Astrocyte (in vitro differentiated cells and primary cell): Measurements from ENCODE around the gene CSRNP2. TPM values are rescaled to one million over a fixed set of nuclear protein-coding genes. Genes with fewer than 3 reads are reported as not detected.

ENCODE experiments used
- DNase-seq: peaks from one replicate; pipeline ENCODE4 v3.0.0-alpha.2; 2010; ENCODE audit warnings: low read depth
- FAIRE-seq: peaks from 2 replicates; lab custom pipeline; 2011; peaks lifted over from hg19 to GRCh38; lab: Jason Lieb, UNC
- H2AFZ ChIP-seq: 2 replicates; pipeline ENCODE4 v1.6.0; 2012; ENCODE audit warnings: low read depth, low read length, inconsistent platforms
- H3K27ac ChIP-seq: 2 replicates; pipeline ENCODE4 v1.5.1; 2011; ENCODE audit warnings: low read depth, low read length, inconsistent platforms
- H3K27me3 ChIP-seq: 2 replicates; pipeline ENCODE4 v1.6.0; 2011; ENCODE audit warnings: low read length, inconsistent platforms; ENCODE audit not compliant: insufficient read depth
- H3K36me3 ChIP-seq: 2 replicates; pipeline ENCODE4 v1.5.1; 2011; ENCODE audit warnings: low read length, inconsistent platforms; ENCODE audit not compliant: insufficient read depth
- H3K4me1 ChIP-seq: 2 replicates; pipeline ENCODE4 v1.5.1; 2011; ENCODE audit warnings: low read length, inconsistent platforms; ENCODE audit not compliant: insufficient read depth
- H3K4me2 ChIP-seq: 2 replicates; pipeline ENCODE4 v1.6.0; 2012; ENCODE audit warnings: low read length, inconsistent platforms
- H3K4me3 ChIP-seq: 2 replicates; pipeline ENCODE4 v1.5.1; 2011; ENCODE audit warnings: low read depth, mild to moderate bottlenecking, low read length, inconsistent platforms; ENCODE audit not compliant: insufficient read depth
- H3K79me2 ChIP-seq: 2 replicates; pipeline ENCODE4 v1.6.0; 2012; ENCODE audit warnings: mild to moderate bottlenecking, low read length, inconsistent platforms; ENCODE audit not compliant: insufficient read depth
- H3K9ac ChIP-seq: 2 replicates; pipeline ENCODE4 v1.6.0; 2012; ENCODE audit warnings: mild to moderate bottlenecking, low read length, inconsistent platforms
- H3K9me3 ChIP-seq: 2 replicates; pipeline ENCODE4 v1.5.1; 2012; ENCODE audit warnings: low read depth, mild to moderate bottlenecking, low read length, inconsistent platforms; ENCODE audit not compliant: insufficient read depth
- H4K20me1 ChIP-seq: 2 replicates; pipeline ENCODE4 v1.6.0; 2012; ENCODE audit warnings: low read length, inconsistent platforms; ENCODE audit not compliant: insufficient read depth
- H3K27ac Mint-ChIP-seq: one replicate; pipeline ENCODE4 v1.8.0; 2021; ENCODE audit warnings: mild to moderate bottlenecking, mixed read lengths; ENCODE audit not compliant: unreplicated experiment
- H3K27me3 Mint-ChIP-seq: one replicate; pipeline ENCODE4 v1.8.0; 2021; ENCODE audit warnings: low read depth, mixed read lengths; ENCODE audit not compliant: unreplicated experiment
- H3K36me3 Mint-ChIP-seq: one replicate; pipeline ENCODE4 v1.8.0; 2021; ENCODE audit warnings: low read depth, mixed read lengths; ENCODE audit not compliant: unreplicated experiment
- H3K4me1 Mint-ChIP-seq: one replicate; pipeline ENCODE4 v1.8.0; 2021; ENCODE audit warnings: low read depth, mixed read lengths; ENCODE audit not compliant: unreplicated experiment
- H3K4me3 Mint-ChIP-seq: one replicate; pipeline ENCODE4 v1.8.0; 2021; ENCODE audit warnings: mild to moderate bottlenecking, moderate library complexity, mixed read lengths; ENCODE audit not compliant: unreplicated experiment
- H3K9me3 Mint-ChIP-seq: one replicate; pipeline ENCODE4 v1.8.0; 2021; ENCODE audit warnings: mild to moderate bottlenecking, mixed read lengths; ENCODE audit not compliant: unreplicated experiment
- EZH2 ChIP-seq: IDR thresholded peaks from 2 replicates; pipeline ENCODE4 v1.6.1; 2012; ENCODE audit warnings: mild to moderate bottlenecking, low read length, inconsistent platforms; ENCODE audit not compliant: insufficient read depth
- total RNA-seq: library from RNA; stranded (reverse); gene quantifications from 2 replicates; pipeline ENCODE4 v1.2.1, GENCODE V29; 2021
- TF ChIP-seq, protein P1 (sequence below): IDR thresholded peaks from 2 replicates; pipeline ENCODE4 v1.5.1; 2011; ENCODE audit warnings: low read depth, mild to moderate bottlenecking, inconsistent platforms, low read length, moderate library complexity; ENCODE audit not compliant: insufficient read depth

CSRNP2 gene
- total RNA-seq, 1 donor from 2014 or later = 61.6 TPM

DNA sequence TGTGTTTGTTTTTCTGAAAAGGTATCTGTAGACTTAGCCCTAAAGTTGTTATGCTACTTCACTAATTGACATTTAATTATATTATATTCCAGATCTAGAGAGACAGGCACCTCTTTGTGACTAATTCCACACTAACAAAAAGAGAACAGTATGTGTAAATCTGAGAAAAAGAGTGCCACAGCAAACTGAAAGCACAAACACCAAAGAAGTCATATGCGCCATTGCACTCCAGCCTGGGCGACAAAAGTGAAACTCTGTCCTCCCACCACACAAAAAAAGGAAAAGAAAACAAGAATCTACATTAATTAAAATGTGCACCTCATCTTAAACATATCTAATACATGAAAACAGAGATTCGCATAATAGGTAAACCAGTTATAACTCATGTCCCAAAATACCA lies 4.4 kb upstream of the CSRNP2 start:
- H3K4me1 Mint-ChIP-seq = peaks cover 4% of the 10 kb centered on the region
- H4K20me1 ChIP-seq = peaks cover 2% of the 10 kb centered on the region
- DNase-seq (no peak), FAIRE-seq (no peak)
- no peaks in the 10 kb centered on the region for H3K27me3 ChIP-seq
- H3K9me3 Mint-ChIP-seq = no peaks in the 10 kb centered on the region
- H3K4me2 ChIP-seq = no peak overlapping the region
- peaks cover 4% of the 10 kb centered on the region for H3K36me3 Mint-ChIP-seq
- H3K27ac Mint-ChIP-seq = no peak overlapping the region
- H3K4me3 ChIP-seq = no peak overlapping the region
- H3K27me3 Mint-ChIP-seq = no peaks in the 10 kb centered on the region
- peaks cover 2% of the 10 kb centered on the region for H3K36me3 ChIP-seq
- H3K9me3 ChIP-seq = no peaks in the 10 kb centered on the region
- H2AFZ ChIP-seq = no peak overlapping the region
- no peak for TF ChIP-seq EZH2
- TF ChIP-seq, protein P1, sequence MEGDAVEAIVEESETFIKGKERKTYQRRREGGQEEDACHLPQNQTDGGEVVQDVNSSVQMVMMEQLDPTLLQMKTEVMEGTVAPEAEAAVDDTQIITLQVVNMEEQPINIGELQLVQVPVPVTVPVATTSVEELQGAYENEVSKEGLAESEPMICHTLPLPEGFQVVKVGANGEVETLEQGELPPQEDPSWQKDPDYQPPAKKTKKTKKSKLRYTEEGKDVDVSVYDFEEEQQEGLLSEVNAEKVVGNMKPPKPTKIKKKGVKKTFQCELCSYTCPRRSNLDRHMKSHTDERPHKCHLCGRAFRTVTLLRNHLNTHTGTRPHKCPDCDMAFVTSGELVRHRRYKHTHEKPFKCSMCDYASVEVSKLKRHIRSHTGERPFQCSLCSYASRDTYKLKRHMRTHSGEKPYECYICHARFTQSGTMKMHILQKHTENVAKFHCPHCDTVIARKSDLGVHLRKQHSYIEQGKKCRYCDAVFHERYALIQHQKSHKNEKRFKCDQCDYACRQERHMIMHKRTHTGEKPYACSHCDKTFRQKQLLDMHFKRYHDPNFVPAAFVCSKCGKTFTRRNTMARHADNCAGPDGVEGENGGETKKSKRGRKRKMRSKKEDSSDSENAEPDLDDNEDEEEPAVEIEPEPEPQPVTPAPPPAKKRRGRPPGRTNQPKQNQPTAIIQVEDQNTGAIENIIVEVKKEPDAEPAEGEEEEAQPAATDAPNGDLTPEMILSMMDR = no peak
- peaks cover 5% of the 10 kb centered on the region for H3K79me2 ChIP-seq
- no peak overlapping the region for H3K4me3 Mint-ChIP-seq
- no peak overlapping the region for H3K27ac ChIP-seq
- peaks cover 3% of the 10 kb centered on the region for H3K4me1 ChIP-seq
- H3K9ac ChIP-seq = no peak overlapping the region

DNA sequence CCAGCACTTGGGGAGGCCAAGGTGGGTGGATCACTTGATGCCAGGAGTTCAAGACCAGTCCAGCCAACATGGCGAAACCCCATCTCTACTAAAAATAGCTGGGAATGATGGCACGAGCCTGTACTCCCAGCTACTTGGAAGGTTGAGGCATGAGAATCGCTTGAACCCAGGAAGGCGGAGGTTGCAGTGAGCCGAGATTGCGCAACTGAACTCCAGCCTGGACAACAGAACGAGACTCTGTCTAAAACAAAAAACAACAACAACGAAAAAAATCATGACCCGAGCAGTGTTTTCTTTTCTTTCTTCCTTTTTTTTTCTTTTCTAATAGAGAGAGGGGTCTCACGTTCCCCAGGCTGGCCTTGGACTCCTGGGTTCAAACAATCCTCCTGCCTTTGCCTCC lies 3.5 kb upstream of the CSRNP2 start:
- DNase-seq (no peak), FAIRE-seq (no peak)
- Histone ChIP-seq H3K4me2 (no peak overlapping the region), H3K79me2 (peaks cover 14% of the 10 kb centered on the region), H3K4me3 (no peak overlapping the region), H2AFZ (no peak overlapping the region), H4K20me1 (peaks cover 11% of the 10 kb centered on the region), H3K27ac (no peak overlapping the region), H3K36me3 (peaks cover 2% of the 10 kb centered on the region), H3K9ac (no peak overlapping the region), H3K9me3 (no peaks in the 10 kb centered on the region), H3K4me1 (peaks cover 9% of the 10 kb centered on the region), H3K27me3 (no peaks in the 10 kb centered on the region)
- Mint-ChIP-seq H3K27ac (no peak overlapping the region), H3K4me3 (no peak overlapping the region), H3K36me3 (peaks cover 4% of the 10 kb centered on the region), H3K9me3 (no peaks in the 10 kb centered on the region), H3K27me3 (no peaks in the 10 kb centered on the region), H3K4me1 (peaks cover 7% of the 10 kb centered on the region)
- TF ChIP-seq, protein P1 = no peak
- no peak for TF ChIP-seq EZH2

DNA sequence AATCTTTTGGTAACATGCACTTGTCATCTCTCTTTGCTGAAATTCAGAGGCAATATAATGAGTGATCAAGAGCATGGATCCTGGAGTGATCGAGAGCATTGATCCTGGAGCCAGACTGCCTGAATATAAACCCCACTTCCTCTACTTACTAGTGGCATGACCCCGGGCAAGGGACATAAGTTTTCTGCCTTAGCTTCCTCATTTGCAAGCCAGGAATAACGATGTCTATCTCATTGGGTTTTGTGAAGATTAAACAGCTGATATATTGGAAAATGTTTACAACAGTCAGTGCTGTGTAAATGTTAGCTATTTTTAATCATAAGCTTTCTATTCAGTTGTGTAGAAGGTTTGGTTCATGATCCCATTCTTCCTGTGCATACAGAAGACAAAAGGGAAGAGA lies 2.4 kb upstream of the CSRNP2 start:
- Histone ChIP-seq H3K9me3 (no peaks in the 10 kb centered on the region), H3K79me2 (peaks cover 25% of the 10 kb centered on the region), H3K27ac (no peak overlapping the region), H3K9ac (no peak overlapping the region), H2AFZ (no peak overlapping the region), H3K27me3 (no peaks in the 10 kb centered on the region), H4K20me1 (peaks cover 22% of the 10 kb centered on the region), H3K4me2 (no peak overlapping the region), H3K36me3 (peaks cover 2% of the 10 kb centered on the region), H3K4me1 (peaks cover 13% of the 10 kb centered on the region), H3K4me3 (no peak overlapping the region)
- no peak for FAIRE-seq
- H3K27ac Mint-ChIP-seq = no peak overlapping the region
- no peak for TF ChIP-seq EZH2
- TF ChIP-seq, protein P1 = no peak
- peaks cover 4% of the 10 kb centered on the region for H3K36me3 Mint-ChIP-seq
- DNase-seq = no peak
- peaks cover 13% of the 10 kb centered on the region for H3K4me1 Mint-ChIP-seq
- H3K27me3 Mint-ChIP-seq = no peaks in the 10 kb centered on the region
- no peak overlapping the region for H3K4me3 Mint-ChIP-seq
- no peaks in the 10 kb centered on the region for H3K9me3 Mint-ChIP-seq
